HG02763 (cell line): ENCODE data around the gene AP5S1.
"Not testable (repeated sequence)": the region's sequence is repeated elsewhere in the genome, so short reads cannot be mapped to it uniquely, and the experiment has no call there.

Experiments
- ATAC-seq: cut with Tn5 transposase; IDR thresholded peaks from one replicate; pipeline ENCODE4 v1.9.1; 2021; ENCODE audit warnings: mild to moderate bottlenecking, moderate library complexity; ENCODE audit not compliant: unreplicated experiment

Gene AP5S1

GRCh38 chr20:3811467-3812258 is 8.7 kb upstream of the AP5S1 start:
- ATAC-seq, result peak; percentile 56

GRCh38 chr20:3812259-3812681 is 8.1 kb upstream of the AP5S1 start:
- no peak for ATAC-seq

GRCh38 chr20:3812975-3813847 is 7.1 kb upstream of the AP5S1 start:
- ATAC-seq, result no peak

GRCh38 chr20:3813848-3814581 is 6.3 kb upstream of the AP5S1 start:
- no peak for ATAC-seq

GRCh38 chr20:3814928-3815495 is 5.3 kb upstream of the AP5S1 start:
- no peak for ATAC-seq

GRCh38 chr20:3815703-3816315 is 4.5 kb upstream of the AP5S1 start:
- no peak for ATAC-seq

GRCh38 chr20:3818155-3819151 is 1.9 kb upstream of the AP5S1 start:
- no peak for ATAC-seq

GRCh38 chr20:3819411-3820047 is 818 bp upstream of the AP5S1 start:
- ATAC-seq, result no peak

GRCh38 chr20:3820901-3821727 is 767 bp downstream of the AP5S1 start:
- ATAC-seq, result no peak

- no peak for ATAC-seq
These were observed 1.6 kb downstream of the AP5S1 start for GRCh38 chr20:3821996-3822395.

- no peak for ATAC-seq
These were observed 3.5 kb downstream of the AP5S1 start for GRCh38 chr20:3823881-3824280.

- no peak for ATAC-seq
These were observed 5.2 kb downstream of the AP5S1 start for GRCh38 chr20:3825526-3825925.

GRCh38 chr20:3826420-3826819 is 6.1 kb downstream of the AP5S1 start:
- ATAC-seq, result no peak

- ATAC-seq, result no peak
These were observed 8.5 kb downstream of the AP5S1 start for GRCh38 chr20:3828798-3829197.

GRCh38 chr20:3829891-3830290 is 9.5 kb downstream of the AP5S1 start:
- not testable (repeated sequence) for ATAC-seq

- no peak for ATAC-seq
These were observed 15.8 kb downstream of the AP5S1 start for GRCh38 chr20:3836132-3836531.

GRCh38 chr20:3839328-3839727 is 19.0 kb downstream of the AP5S1 start:
- ATAC-seq, result no peak

GRCh38 chr20:3840201-3840600 is 19.9 kb downstream of the AP5S1 start:
- not testable (repeated sequence) for ATAC-seq
